Fibroblast of pulmonary artery (primary cell): ENCODE measurements around the gene VPS26B.

ENCODE experiments used
- DNase-seq: peaks from one replicate; pipeline ENCODE4 v3.0.0-alpha.2; 2010; ENCODE audit warnings: low read depth
- H3K4me3 ChIP-seq: replicated peaks from 2 replicates; pipeline ENCODE4 v1.5.1; 2011; ENCODE audit warnings: low read depth, mild to moderate bottlenecking, control low read depth, low read length, moderate library complexity
- TF ChIP-seq, protein P1 (sequence below): IDR thresholded peaks from 2 replicates; pipeline ENCODE4 v1.5.1; 2011; ENCODE audit warnings: mild to moderate bottlenecking, control low read depth, low read length, inconsistent platforms; ENCODE audit errors: missing control alignments

Gene VPS26B

DNA sequence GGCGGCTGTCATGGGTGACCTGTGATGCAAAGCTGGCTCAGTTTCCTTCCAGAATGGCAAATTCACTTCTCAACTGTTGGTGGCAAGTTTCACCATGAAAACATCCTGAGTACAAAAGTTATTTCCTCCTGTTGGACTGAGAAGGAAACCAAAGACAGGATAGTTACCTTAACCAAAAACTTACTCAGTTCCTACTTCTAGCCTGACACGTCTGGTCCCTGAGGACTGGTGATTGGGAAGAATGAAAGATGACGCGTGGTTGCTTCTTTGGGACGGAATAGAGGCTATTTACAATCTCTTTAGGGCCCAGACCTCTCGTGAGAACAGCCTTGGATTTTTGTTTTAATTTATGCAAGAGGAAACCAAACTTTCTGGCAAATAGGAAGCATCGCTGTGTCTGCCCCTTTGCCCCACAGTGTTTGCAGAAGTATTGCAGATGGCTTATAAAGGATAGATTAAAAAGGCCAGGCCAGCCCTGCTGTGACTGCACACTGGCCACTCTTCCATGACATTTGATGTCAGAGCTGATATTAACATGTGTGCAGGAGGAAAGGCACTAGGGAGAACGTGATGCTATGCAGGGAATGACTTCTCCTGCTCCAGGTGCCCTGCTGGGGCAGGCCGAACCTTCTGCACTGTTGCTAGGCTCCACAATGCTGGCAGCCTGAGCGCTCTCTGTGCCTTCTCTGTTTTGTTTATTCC is 7.6 kb downstream of the VPS26B start:
- H3K4me3 ChIP-seq, result no peak overlapping the region
- DNase-seq, result no peak
- TF ChIP-seq, protein P1, sequence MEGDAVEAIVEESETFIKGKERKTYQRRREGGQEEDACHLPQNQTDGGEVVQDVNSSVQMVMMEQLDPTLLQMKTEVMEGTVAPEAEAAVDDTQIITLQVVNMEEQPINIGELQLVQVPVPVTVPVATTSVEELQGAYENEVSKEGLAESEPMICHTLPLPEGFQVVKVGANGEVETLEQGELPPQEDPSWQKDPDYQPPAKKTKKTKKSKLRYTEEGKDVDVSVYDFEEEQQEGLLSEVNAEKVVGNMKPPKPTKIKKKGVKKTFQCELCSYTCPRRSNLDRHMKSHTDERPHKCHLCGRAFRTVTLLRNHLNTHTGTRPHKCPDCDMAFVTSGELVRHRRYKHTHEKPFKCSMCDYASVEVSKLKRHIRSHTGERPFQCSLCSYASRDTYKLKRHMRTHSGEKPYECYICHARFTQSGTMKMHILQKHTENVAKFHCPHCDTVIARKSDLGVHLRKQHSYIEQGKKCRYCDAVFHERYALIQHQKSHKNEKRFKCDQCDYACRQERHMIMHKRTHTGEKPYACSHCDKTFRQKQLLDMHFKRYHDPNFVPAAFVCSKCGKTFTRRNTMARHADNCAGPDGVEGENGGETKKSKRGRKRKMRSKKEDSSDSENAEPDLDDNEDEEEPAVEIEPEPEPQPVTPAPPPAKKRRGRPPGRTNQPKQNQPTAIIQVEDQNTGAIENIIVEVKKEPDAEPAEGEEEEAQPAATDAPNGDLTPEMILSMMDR, result no peak

DNA sequence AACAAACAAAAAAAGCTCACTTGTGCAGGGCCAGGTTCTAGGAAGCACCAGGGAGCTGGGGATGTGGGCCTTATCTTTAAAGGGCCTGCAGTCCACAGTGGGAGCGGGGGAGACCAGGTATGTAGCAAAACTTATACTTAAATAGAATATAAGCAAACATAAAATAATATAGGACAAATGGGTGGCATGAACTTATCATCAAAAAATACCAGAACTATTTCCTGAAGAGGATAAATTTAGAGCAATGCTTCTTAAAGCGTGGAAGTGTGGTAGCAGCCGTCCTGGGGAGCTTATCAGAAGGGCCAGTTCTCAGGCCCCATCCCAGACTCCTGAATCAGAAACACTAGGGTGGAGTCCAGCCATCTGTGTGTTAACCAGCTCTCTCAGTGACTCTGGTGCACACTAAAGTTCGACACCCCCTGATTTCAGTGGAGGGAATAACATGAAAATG is 9.3 kb downstream of the VPS26B start:
- no peak overlapping the region for H3K4me3 ChIP-seq
- no peak for DNase-seq
- TF ChIP-seq, protein P1, result no peak

DNA sequence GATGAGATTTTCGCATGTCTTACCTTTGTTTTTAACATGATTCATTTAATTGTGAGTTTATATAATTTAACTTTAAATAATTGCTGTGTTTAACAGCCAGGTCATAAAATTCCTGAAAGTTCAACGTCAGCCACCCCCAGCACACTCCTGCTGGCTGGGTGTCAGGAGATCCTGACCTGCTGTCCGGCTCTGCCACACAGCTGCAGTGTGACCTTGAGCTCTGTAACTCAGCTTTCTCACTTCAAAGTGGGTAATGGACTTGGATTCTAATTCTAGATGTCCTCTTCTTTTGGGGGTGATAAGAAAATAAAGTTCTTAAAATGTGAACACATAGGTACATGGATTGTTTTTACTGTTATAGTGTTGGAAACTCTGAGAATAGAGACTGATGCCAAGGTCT is 10.9 kb downstream of the VPS26B start:
- no peak overlapping the region for H3K4me3 ChIP-seq
- TF ChIP-seq, protein P1, result no peak
- DNase-seq, result no peak

DNA sequence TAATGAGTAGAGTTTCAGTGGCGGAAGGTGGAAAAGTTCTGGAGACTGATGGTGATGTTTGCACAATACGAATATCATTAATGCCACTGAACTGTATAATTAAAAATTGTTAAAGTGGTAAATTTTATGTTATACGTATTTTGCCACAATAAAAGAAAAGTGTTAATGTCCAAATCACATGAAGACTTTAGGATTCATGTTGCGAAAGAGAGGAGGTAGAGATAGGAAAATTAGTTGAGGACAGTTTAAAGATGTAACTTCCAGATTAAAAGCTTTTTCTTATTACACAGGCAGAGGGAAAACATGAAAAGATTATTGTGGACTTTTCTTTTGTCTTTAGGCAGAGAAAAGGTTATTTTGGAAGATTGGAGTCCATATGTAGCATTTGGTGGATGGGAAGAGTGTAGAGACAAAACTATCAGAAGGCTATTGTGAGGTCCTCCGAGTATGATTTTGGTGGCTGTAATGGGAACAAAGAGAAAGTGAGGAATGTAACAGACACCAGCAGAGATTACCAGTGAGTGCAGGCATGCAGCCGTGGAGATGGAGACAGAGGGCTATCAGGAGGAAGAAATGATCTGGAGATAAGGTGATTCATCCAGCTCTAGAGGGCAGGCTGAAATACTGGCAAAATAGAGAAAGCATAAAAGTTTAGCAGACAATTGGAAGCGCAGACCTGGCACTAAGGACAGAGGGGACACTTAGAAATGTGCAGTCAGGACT is 12.5 kb downstream of the VPS26B start:
- TF ChIP-seq, protein P1, result no peak
- DNase-seq, result no peak
- no peak overlapping the region for H3K4me3 ChIP-seq

DNA sequence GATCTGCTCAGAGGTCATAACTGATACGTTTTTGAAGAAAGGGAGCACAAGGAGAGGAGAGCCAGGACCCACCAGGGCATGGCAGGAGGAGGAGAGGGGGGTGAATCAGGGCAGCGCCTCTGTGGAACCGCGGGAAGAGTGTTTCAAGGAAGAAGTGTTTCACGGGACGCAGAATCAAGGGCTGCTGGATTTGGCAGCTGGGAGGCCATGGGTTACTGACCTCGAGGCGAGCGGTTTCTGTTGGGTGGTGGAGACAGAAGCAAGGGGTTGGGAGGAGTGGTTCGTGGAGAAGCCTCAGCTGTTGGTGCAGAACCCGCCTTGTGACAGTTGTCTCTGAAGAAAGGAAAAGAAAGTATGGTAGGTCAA is 13.1 kb downstream of the VPS26B start:
- TF ChIP-seq, protein P1, result no peak
- no peak for DNase-seq
- no peak overlapping the region for H3K4me3 ChIP-seq

DNA sequence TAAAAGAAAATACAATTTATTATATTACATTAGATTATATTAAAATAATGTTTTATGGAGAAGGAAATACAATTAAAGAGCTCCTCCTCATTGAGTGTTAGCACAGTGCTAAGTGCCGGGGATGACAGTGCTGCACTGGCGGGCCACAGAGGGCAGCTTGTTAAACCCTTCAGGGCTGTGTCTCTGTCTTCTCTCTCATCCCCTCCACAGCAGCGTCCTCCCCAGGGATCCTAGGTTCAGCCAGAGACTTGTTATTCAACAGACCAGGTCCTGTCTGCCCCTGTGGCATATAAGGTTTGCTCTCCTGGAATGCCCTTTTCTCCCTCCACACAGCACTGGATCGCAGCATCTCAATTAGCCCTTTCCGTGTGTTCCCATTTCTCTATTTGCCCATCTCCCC is 14.5 kb downstream of the VPS26B start:
- no peak for DNase-seq
- TF ChIP-seq, protein P1, result no peak
- H3K4me3 ChIP-seq, result no peak overlapping the region
